Mucosa of stomach (tissue), 1 donor: Measurements from ENCODE around the gene MYO15B.

Experiments
- H3K27me3 ChIP-seq: one replicate; pipeline ENCODE4 v1.7.0; 2013; ENCODE audit warnings: mild to moderate bottlenecking, low read length; ENCODE audit not compliant: control insufficient read depth, insufficient read depth
- H3K36me3 ChIP-seq: one replicate; pipeline ENCODE4 v1.7.0; 2013; ENCODE audit warnings: low read length; ENCODE audit not compliant: control insufficient read depth, insufficient read depth
- H3K4me1 ChIP-seq: one replicate; pipeline ENCODE4 v1.7.0; 2013; ENCODE audit warnings: mild to moderate bottlenecking, low read length; ENCODE audit not compliant: control insufficient read depth, insufficient read depth
- H3K4me3 ChIP-seq: one replicate; pipeline ENCODE4 v1.7.0; 2013; ENCODE audit warnings: low read length
- H3K9ac ChIP-seq: one replicate; pipeline ENCODE4 v1.7.0; 2013; ENCODE audit warnings: mild to moderate bottlenecking, low read length, moderate library complexity
- H3K9me3 ChIP-seq: one replicate; pipeline ENCODE4 v1.7.0; 2013; ENCODE audit warnings: mild to moderate bottlenecking, low read length, moderate library complexity; ENCODE audit not compliant: control insufficient read depth
- donor health status: Pancreatic carcinoma.

The MYO15B gene

DNA sequence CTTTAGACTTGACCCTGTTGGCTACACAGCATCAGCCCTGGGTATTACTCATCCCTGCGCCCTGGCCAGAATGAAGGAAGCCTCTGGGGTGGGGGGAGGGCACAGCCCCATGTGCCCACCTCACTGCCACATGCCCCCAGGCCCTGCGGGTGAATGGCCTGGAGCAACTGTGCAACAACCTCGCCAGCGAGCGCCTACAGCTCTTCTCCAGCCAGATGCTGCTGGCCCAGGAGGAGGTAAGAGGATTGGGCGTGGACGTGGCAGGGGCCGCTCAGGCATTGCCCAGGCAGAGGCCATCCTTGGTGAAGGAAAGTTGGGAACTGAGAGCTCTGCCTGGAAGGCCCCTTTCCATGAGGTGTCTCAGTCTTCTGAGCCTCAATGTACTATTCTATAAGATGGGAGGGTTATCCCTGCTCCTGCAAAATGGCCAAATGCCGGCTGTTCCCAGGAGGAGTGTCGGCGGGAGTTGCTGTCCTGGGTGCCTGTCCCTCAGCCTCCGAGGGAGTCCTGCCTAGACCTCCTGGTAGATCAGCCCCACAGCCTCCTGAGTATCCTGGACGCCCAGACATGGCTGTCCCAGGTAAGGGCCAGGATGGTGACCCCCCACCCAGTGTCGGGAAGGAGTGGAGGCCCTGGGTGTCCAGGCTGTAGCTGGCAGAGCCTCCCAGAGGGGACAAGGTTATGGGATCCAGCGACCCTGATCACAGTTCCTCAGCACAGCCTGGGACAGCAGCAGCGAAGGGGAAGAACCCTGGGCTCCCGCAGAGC is 8.9 kb downstream of the MYO15B start:
- Histone ChIP-seq H3K4me3 (no peak overlapping the region), H3K36me3 (no peaks in the 10 kb centered on the region), H3K27me3 (no peaks in the 10 kb centered on the region), H3K9ac (no peak overlapping the region), H3K4me1 (peaks cover 7% of the 10 kb centered on the region), H3K9me3 (no peaks in the 10 kb centered on the region)

DNA sequence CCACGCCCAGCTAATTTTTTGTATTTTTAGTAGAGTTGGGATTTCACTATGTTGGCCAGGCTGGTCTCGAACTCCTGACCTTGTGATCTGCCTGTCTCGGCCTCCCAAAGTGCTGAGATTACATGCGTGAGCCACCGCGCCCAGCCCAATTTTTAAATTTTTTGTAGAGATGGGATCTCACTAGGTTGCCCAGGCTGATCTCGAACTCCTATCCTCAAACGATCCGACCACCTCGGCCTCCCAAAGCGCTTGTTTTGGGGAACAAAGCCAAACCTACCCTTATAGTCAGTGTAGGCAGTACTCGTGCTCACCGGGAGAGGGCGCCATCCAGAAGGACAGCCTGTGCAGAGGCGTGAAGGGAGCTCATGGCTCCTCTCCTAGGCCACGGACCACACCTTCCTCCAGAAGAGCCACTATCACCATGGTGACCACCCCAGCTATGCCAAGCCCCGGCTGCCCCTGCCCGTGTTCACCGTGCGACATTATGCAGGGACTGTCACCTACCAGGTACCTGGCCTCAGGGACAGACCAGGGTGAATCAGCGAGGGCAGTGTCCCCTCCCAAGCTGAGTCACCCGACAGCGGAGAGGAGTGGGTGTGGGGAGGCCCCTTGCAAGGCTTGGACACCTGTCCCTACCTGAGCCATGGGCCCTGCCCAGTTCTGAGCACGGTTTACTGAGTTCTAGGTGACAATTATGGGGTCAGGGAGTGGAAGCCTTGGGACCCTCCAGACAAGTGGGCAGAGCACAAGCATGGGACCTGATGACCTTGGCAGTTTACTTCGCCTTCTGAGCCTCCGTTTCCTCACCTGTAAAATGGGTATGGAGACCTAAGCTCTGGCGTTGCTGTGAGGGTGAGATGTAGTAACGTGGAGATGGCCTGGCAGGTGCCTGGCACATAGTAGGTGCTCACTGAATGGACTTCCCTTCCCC is 13.7 kb downstream of the MYO15B start:
- no peaks in the 10 kb centered on the region for H3K9me3 ChIP-seq
- no peaks in the 10 kb centered on the region for H3K27me3 ChIP-seq
- H3K4me3 ChIP-seq = no peak overlapping the region
- H3K9ac ChIP-seq = no peak overlapping the region
- H3K4me1 ChIP-seq = peaks cover 35% of the 10 kb centered on the region
- H3K36me3 ChIP-seq = no peaks in the 10 kb centered on the region

DNA sequence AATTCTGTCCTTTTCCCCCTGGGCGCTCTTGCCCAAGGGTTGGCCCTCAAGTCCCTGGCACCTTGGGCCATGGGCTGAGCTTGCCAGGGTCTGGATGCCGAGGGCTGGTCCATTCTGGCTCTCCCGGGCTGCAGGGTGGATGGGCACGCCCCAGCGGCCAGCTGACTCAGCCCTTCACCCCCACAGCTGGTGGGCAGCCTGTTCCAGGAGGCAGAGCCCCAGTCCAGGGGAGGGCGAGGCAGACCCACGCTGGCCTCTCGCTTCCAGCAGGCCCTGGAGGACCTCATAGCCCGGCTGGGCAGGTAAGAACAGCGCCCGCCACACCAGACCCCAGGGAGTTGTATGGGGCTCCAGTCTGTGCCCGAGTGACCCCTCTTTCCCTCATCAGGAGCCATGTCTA is 15.0 kb downstream of the MYO15B start:
- H3K4me3 ChIP-seq = no peak overlapping the region
- H3K9me3 ChIP-seq = no peaks in the 10 kb centered on the region
- no peaks in the 10 kb centered on the region for H3K36me3 ChIP-seq
- H3K9ac ChIP-seq = no peak overlapping the region
- H3K4me1 ChIP-seq = peaks cover 35% of the 10 kb centered on the region
- H3K27me3 ChIP-seq = no peaks in the 10 kb centered on the region

DNA sequence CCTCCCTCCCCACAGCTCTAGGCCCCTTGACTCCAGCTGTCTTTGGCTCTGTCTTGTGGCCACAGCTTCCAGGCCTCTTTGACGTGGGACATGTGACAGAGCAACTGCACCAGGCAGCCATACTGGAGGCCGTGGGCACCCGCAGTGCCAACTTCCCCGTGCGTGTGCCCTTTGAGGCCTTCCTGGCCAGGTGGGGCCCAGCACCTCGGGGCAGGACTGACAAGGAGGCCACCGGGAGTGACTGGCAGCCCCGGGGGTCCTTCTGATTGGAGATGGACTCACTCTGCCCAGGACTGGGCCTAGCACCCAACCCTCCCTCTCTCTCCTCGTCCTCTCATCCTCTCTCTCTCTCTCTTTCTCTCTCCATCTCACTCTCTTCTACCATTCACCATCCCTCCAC is 15.5 kb downstream of the MYO15B start:
- Histone ChIP-seq H3K4me3 (no peak overlapping the region), H3K27me3 (no peaks in the 10 kb centered on the region), H3K36me3 (no peaks in the 10 kb centered on the region), H3K9ac (no peak overlapping the region), H3K4me1 (peaks cover 35% of the 10 kb centered on the region), H3K9me3 (no peaks in the 10 kb centered on the region)

DNA sequence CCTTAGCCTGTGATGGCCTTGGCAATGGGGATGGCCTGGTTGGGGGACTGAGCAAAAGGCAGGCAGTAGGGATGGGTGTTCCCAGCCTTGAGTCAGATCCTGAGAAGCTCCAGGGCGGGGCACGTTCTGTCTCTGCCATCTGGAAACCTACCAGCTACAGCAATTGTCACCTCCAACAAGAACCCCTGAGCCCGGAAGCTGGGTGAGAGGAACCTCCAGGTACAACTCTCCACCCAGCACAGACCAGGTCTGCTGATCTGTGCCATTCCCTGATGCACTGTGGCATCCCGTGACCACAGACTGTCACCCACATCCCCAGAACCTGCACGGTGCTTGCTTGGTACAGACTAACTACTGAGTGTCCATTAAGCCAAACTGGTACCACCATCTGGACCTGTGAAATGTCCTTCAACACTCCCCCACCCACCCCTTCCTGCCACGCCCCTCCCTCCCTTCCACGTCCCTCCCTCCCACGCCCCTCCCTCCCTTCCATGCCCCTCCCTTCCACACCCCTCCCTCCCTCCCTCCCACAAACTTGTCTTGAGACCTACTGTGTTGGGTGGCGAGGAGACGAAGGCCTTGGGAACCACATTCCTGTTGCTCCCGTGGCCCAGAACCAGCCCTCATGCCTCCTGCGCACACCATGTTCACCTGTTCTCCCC is 16.6 kb downstream of the MYO15B start:
- Histone ChIP-seq H3K27me3 (no peaks in the 10 kb centered on the region), H3K4me3 (no peak overlapping the region), H3K9me3 (no peaks in the 10 kb centered on the region), H3K4me1 (peaks cover 36% of the 10 kb centered on the region), H3K9ac (no peak overlapping the region), H3K36me3 (no peaks in the 10 kb centered on the region)

DNA sequence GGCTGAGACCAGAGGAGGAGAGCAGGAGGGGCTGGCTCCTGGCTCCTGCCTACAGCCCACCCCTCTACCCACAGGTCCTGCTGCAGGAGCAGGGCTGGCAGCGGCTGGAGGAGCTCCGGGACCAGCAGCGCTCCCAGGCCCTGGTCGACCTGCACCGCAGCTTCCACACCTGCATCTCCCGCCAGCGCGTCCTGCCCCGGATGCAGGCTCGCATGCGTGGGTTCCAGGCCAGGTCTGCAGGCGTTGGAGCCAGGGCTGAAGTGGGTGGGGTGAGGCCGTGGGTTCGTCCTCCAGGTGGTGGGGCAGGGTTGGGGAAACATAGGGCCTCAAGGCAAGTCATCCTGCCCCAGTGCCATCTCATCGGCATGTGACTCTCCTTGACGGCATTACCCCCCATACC is 18.2 kb downstream of the MYO15B start:
- H3K9ac ChIP-seq = no peak overlapping the region
- H3K9me3 ChIP-seq = no peaks in the 10 kb centered on the region
- H3K27me3 ChIP-seq = no peaks in the 10 kb centered on the region
- H3K4me3 ChIP-seq = no peak overlapping the region
- no peaks in the 10 kb centered on the region for H3K36me3 ChIP-seq
- H3K4me1 ChIP-seq = peaks cover 50% of the 10 kb centered on the region

DNA sequence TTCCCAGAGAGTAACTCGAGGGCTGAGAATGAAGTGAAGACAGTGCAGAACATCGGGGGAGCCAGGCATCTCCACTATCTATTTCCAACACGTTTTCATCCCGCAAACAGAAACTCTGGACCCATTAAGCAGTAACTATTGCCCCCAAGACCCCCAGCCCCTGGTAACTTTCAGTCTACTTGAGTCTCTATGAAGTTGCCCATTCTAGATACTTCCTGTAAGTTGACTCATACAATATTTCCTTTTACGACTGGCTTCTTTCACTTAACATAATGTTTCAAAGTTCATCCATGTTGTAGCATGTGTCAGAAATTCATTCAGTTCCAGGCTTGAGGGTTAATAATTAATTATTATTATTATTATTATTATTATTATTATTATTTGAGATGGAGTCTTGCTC is 19.5 kb downstream of the MYO15B start:
- Histone ChIP-seq H3K9me3 (no peaks in the 10 kb centered on the region), H3K9ac (no peak overlapping the region), H3K4me3 (no peak overlapping the region), H3K27me3 (no peaks in the 10 kb centered on the region), H3K36me3 (no peaks in the 10 kb centered on the region), H3K4me1 (peaks cover 50% of the 10 kb centered on the region)

DNA sequence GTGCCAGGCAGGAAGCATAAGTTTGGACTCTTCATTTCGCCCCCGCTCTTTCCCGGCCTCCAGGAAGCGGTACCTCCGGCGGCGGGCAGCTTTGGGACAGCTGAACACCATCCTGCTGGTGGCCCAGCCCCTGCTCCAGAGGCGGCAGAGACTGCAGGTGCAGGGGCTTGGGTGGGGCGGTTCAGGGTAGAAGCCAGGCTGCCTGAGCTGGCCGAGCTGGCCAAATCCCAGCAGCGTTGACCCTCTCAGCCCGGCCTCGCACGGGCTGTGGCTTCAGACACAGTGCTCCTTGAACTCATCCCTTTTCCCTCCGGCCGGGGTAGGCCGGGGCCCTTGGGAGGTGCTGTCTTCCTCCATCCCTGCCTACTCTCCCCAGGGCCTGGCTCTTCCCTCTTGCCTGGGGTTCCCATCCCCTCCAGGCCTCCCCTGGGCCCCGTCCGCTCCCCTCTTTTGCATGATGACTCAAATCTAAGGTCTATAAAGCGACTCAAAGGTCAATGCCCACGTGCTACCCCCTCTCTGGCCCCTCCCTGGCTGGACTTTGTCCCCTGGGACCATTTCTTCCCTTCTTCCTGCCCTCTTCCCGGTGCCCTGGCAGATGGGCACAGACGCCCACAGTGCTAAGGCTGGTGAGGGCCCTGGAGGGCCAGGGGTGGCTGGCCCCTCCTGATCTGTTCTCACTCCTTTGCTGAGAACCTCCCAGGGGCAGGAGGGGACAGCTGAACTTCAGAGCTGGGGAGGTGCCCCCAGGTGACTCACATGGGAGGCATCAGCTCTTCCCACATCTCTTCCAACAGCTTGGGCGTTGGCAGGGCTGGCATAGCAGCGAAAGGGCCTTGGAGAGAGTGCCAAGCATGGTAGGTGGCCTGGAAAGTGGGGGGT is 22.7 kb downstream of the MYO15B start:
- H3K4me3 ChIP-seq = no peak overlapping the region
- no peaks in the 10 kb centered on the region for H3K9me3 ChIP-seq
- no peaks in the 10 kb centered on the region for H3K27me3 ChIP-seq
- H3K4me1 ChIP-seq = peaks cover 34% of the 10 kb centered on the region
- no peaks in the 10 kb centered on the region for H3K36me3 ChIP-seq
- peak overlapping the region; percentile 58 for H3K9ac ChIP-seq

DNA sequence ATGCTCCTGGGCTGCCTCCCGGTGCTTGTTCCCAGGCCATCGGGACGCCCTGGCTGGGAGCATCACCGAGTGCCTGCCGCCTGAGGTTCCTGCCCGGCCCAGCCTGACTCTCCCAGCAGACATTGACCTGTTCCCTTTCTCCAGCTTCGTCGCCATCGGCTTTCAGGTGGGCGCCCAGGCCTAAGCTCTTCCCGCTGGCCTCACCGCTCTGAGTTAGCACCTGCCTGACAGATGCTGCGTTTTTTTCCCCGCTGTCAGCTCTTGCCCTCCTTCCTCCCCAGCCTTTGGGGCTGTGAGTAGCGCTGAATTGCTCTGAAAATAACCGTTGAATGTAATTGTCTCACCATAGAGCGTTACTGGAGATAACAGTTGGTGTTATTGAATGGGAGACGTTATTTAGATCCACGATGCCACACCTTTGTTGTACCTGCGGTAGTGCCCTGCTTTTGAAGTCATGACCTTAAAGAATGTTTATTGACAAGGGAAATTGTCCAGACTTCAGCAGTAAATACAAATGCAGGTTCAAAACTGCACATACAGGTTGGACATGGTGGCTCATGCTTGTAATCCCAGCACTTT is 24.3 kb downstream of the MYO15B start:
- Histone ChIP-seq H3K27me3 (no peaks in the 10 kb centered on the region), H3K9ac (peak overlapping the region; percentile 15), H3K9me3 (no peaks in the 10 kb centered on the region), H3K4me1 (peaks cover 34% of the 10 kb centered on the region), H3K4me3 (no peak overlapping the region), H3K36me3 (no peaks in the 10 kb centered on the region)

DNA sequence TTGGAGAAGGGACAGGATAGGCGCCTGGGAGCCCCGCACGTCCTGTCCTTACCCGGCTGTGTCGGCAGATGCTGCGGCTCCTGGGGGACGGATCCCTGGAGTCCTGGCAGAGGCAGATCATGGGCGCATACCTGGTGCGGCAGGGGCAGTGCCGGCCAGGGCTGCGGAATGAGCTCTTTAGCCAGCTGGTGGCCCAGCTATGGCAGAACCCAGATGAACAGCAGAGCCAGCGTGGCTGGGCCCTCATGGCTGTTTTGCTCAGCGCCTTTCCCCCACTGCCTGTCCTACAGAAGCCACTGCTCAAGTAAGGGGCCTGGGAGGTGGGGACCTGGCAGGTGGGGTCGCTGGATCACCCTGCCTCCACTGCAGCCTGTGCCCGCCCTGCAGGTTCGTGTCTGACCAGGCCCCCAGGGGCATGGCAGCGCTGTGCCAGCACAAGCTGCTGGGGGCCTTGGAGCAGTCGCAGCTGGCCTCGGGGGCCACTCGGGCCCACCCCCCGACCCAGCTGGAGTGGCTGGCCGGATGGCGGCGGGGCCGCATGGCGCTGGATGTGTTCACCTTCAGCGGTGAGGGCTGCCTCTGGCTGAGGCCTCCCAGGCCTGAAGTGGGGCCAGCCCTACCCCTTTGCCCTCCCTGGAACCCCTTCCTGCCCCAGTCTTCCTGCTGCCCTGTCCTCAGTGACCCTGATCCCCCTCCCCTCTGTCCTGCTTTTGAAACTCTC is 25.5 kb downstream of the MYO15B start:
- Histone ChIP-seq H3K4me1 (peaks cover 34% of the 10 kb centered on the region), H3K9ac (no peak overlapping the region), H3K36me3 (no peaks in the 10 kb centered on the region), H3K9me3 (no peaks in the 10 kb centered on the region), H3K27me3 (no peaks in the 10 kb centered on the region), H3K4me3 (no peak overlapping the region)

DNA sequence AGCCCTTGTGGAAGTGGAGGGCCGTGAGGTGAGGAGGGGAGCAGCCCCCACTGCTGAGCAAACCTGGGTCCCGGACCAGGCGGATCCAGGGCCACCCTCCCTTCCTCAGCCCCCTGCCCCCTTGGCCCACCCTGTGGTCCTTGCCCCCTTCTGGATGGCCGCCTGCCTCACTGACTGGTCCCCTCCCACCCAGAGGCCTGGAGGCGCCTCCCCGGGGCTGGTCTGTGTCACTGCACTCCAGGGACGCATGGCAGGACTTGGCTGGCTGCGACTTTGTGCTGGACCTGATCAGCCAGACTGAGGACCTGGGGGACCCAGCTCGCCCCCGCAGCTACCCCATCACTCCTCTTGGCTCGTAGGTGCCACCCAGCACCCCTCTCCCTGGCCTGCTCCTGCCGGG is 26.4 kb downstream of the MYO15B start:
- H3K9ac ChIP-seq = no peak overlapping the region
- H3K9me3 ChIP-seq = no peaks in the 10 kb centered on the region
- no peaks in the 10 kb centered on the region for H3K36me3 ChIP-seq
- H3K27me3 ChIP-seq = no peaks in the 10 kb centered on the region
- peaks cover 34% of the 10 kb centered on the region for H3K4me1 ChIP-seq
- no peak overlapping the region for H3K4me3 ChIP-seq
